ENCODE measurements around the gene MRPL50. TPM values are rescaled to one million over a fixed set of nuclear protein-coding genes. Genes with fewer than 3 reads are reported as not detected.

Gene MRPL50
- total and polyA plus RNA-seq, 9 of the 15 experiments (the other 6 are each of a cell fraction or from before 2014, with no cell fraction given) = 17.5 to 107 (median 37.4) TPM

- no TSS peak for BruUV-seq (replicated peaks)
- H3K4me2 ChIP-seq (ENCODE audit: insufficient read depth, low read length) = no peak overlapping the region
- H3K27ac ChIP-seq (ENCODE audit: extremely low read depth, low read depth, low read length) = no peak overlapping the region
- FAIRE-seq (no peak), DNase-seq (ENCODE audit: extremely low read depth in 1 of 4, low spot score in 3 of 4) (no peak), ATAC-seq (no peak)
- no peaks in the 10 kb centered on the region for H3K79me2 ChIP-seq (ENCODE audit: control insufficient read depth, insufficient read depth, low read length)
- ChIA-PET POLR2A (no interaction called here), CTCF (ENCODE audit: low intra/inter-chr PET ratio) (no interaction called here)
- TF ChIP-seq CREM (IDR thresholded peaks at IDR 0.05; ENCODE audit: low read depth) = no peak
- TF ChIP-seq HSF4 (CRISPR knock-in tag; IDR thresholded peaks at IDR 0.05; ENCODE audit: borderline replicate concordance) = no peak
- TF ChIP-seq POLR2A (conservative IDR thresholded peaks at IDR 0.05) = no peak
- TF ChIP-seq ZNF583 (CRISPR knock-in tag; IDR thresholded peaks at IDR 0.05) = no peak
- no peak for TF ChIP-seq ASH1L (IDR thresholded peaks at IDR 0.05; ENCODE audit: borderline replicate concordance, low read depth, partially characterized antibody)
- no peak for TF ChIP-seq GABPA (tag; conservative IDR thresholded peaks at IDR 0.05; ENCODE audit: low read depth)
- TF ChIP-seq KLF10 (CRISPR knock-in tag; IDR thresholded peaks at IDR 0.05) = no peak
- no peak for TF ChIP-seq MECOM (CRISPR knock-in tag; IDR thresholded peaks at IDR 0.05)
- H3K9me1 ChIP-seq (ENCODE audit: control insufficient read depth, insufficient read depth, low read length) = no peaks in the 10 kb centered on the region
- no peaks in the 10 kb centered on the region for H3K4me1 ChIP-seq (replicated peaks in 1 of 2; ENCODE audit: control insufficient read depth in 2 of 2, insufficient read depth in 2 of 2, low read length in 2 of 2)
- no peaks in the 10 kb centered on the region for H4K20me1 ChIP-seq (replicated peaks; ENCODE audit: control insufficient read depth, insufficient read depth, low read length)
- H3K4me3 ChIP-seq = no peak overlapping the region
- H2AFZ ChIP-seq (ENCODE audit: low read depth, low read length) = no peak overlapping the region
- in situ Hi-C loops (cut with MboI) = no loop called here
- no peaks in the 10 kb centered on the region for H3K9me3 ChIP-seq (replicated peaks; ENCODE audit: control insufficient read depth, insufficient read depth, low read depth, low read length)
- H3K9ac ChIP-seq (ENCODE audit: insufficient read depth in 1 of 2, low read depth in 2 of 2, low read length in 2 of 2) = no peak overlapping the region
- intact Hi-C loops (cut with micrococcal nuclease) = no loop called here
- H3K36me3 ChIP-seq (ENCODE audit: control insufficient read depth, insufficient read depth, low read length) = no peaks in the 10 kb centered on the region
- H3K27me3 ChIP-seq (ENCODE audit: control insufficient read depth in 2 of 2, insufficient read depth in 2 of 2, low read length in 2 of 2) = peaks cover 0 to 2% of the 10 kb centered on the region in 2 experiments; a peak in 1 of 5 replicates
Observed at GRCh38 chr9:101417977-101418376, 19.6 kb upstream of the MRPL50 start.

GRCh38 chr9:101417389-101417788 lies 19.0 kb upstream of the MRPL50 start:
- no peaks in the 10 kb centered on the region for H3K36me3 ChIP-seq (ENCODE audit: control insufficient read depth, insufficient read depth, low read length)
- no peak overlapping the region for H3K4me2 ChIP-seq (ENCODE audit: insufficient read depth, low read length)
- no peak overlapping the region for H2AFZ ChIP-seq (ENCODE audit: low read depth, low read length)
- H3K27me3 ChIP-seq (ENCODE audit: control insufficient read depth in 2 of 2, insufficient read depth in 2 of 2, low read length in 2 of 2) = no peaks in the 10 kb centered on the region
- H3K79me2 ChIP-seq (ENCODE audit: control insufficient read depth, insufficient read depth, low read length) = no peaks in the 10 kb centered on the region
- H3K9me1 ChIP-seq (ENCODE audit: control insufficient read depth, insufficient read depth, low read length) = no peaks in the 10 kb centered on the region
- TF ChIP-seq NR2F6 (CRISPR knock-in tag; IDR thresholded peaks at IDR 0.05) (no peak), ZNF696 (CRISPR knock-in tag; conservative IDR thresholded peaks at IDR 0.05) (no peak), SFPQ (IDR thresholded peaks at IDR 0.05; ENCODE audit: low read depth, low read length) (no peak), ZFPM2 (CRISPR knock-in tag; IDR thresholded peaks at IDR 0.05) (no peak), RBM25 (IDR thresholded peaks at IDR 0.05; ENCODE audit: low read depth, low read length, severe bottlenecking) (peak; percentile 48), BACH1 (tag; IDR thresholded peaks at IDR 0.05) (no peak)
- intact Hi-C loops (cut with micrococcal nuclease) (no loop called here), in situ Hi-C loops (cut with MboI) (no loop called here)
- FAIRE-seq (no peak), ATAC-seq (no peak), DNase-seq (ENCODE audit: extremely low read depth in 1 of 4, low spot score in 3 of 4) (no peak)
- H4K20me1 ChIP-seq (replicated peaks; ENCODE audit: control insufficient read depth, insufficient read depth, low read length) = no peaks in the 10 kb centered on the region
- no peaks in the 10 kb centered on the region for H3K4me1 ChIP-seq (replicated peaks in 1 of 2; ENCODE audit: control insufficient read depth in 2 of 2, insufficient read depth in 2 of 2, low read length in 2 of 2)
- H3K9ac ChIP-seq (ENCODE audit: insufficient read depth in 1 of 2, low read depth in 2 of 2, low read length in 2 of 2) = no peak overlapping the region
- ChIA-PET POLR2A (no interaction called here), CTCF (ENCODE audit: low intra/inter-chr PET ratio) (no interaction called here)
- no peaks in the 10 kb centered on the region for H3K9me3 ChIP-seq (replicated peaks; ENCODE audit: control insufficient read depth, insufficient read depth, low read depth, low read length)
- no TSS peak for BruUV-seq (replicated peaks)
- H3K27ac ChIP-seq (ENCODE audit: extremely low read depth, low read depth, low read length) = no peak overlapping the region
- no peak overlapping the region for H3K4me3 ChIP-seq

Measured in K562 (cell line).